Umbilical cord (tissue), 2 donors: ENCODE results near the gene PTPRC. TPM values are rescaled to one million over a fixed set of nuclear protein-coding genes. Genes with fewer than 3 reads are reported as not detected.

ENCODE experiments used
- DNase-seq: peaks from one replicate; pipeline ENCODE4 v3.0.0-alpha.2; 2015; ENCODE audit warnings: low spot score
- total RNA-seq: library from RNA; depleted of rRNA; stranded (reverse); fragments of >200 nt; gene quantifications from one replicate; pipeline ENCODE4 v1.2.3, GENCODE V29; 2014; ENCODE audit warnings: low replicate concordance; ENCODE audit not compliant: insufficient read depth

The PTPRC gene
- total RNA-seq, 1 donor from 2014 or later = 67.7 TPM

DNA sequence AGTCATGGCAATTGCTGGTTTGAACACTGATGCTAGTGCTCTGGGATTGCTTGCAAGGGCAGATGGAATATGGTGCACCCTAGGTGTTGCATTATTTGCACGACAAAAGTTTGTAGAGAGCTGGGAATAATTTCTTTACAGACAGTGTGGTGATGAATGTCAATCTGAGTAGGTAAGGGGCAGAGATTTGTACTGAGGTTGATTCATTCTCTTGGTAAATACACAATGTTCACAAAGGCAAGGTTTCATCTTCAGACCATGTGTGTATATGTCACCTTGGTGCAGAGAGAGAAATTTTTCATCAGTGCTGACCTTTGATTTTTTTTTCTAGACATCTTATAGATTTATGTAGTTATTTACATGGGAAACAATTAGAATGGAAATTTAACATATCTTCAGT, 5.0 kb downstream of the PTPRC start:
- DNase-seq = no peak

GRCh38 chr1:198647055-198647454, 8.2 kb downstream of the PTPRC start:
- DNase-seq = no peak

DNA sequence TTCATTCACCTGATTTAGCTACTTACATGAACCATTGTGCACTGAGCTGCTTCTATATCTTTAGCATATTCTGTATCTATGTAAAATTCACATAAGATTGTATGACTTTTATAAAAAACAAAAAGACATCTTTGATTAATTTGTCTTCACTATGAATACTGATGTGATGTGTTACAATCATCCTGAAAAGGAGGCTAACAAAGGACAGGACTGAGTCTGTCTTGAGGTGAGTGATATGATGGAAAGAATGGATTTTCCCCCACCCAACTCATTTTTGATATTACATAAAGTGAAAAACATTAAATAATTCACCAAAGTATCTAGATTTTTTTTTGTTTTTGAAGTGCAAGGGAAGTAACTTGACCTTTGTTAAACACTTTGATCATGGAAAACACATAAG, 9.8 kb downstream of the PTPRC start:
- DNase-seq = no peak

GRCh38 chr1:198649232-198649967, 10.6 kb downstream of the PTPRC start:
- DNase-seq = no peak

DNA sequence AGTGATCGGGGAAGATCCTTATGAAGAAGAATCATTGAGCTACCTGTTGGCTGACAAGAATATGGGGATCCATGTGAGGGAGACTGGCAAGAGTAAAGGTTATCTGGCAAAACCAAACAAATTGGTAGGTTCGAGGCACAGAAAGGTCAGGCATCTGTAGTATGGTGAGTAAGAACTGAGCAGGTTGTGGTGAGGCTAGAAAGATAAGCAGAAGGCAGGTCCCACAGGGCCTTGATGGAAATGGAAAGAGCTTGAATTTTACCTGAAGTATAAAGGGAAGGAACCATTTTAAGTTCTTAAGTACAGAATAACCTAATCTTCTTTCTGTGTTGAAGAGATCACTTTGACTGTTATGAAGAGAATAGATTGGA, 11.1 kb downstream of the PTPRC start:
- DNase-seq = no peak

DNA sequence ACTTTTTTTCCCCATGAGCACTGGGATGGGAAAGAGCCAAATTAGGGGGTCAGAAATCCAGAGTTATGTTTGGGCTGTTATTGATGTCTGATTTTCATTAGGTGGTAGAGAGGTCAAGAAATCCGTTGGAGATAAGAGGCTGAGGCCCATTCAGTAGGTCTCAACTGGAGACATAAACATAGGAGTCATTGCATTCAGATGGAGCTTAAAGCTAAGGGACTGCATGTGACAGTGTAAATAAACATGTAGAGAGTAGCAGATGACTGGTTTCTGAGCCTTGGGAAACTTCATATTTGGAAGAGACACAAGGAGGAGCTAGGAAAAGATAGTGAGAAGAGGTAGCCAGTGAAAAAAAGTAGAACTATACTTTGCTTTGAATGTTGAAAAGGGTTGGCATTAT, 11.7 kb downstream of the PTPRC start:
- no peak for DNase-seq

GRCh38 chr1:198651650-198652400, 13.0 kb downstream of the PTPRC start:
- no peak for DNase-seq

DNA sequence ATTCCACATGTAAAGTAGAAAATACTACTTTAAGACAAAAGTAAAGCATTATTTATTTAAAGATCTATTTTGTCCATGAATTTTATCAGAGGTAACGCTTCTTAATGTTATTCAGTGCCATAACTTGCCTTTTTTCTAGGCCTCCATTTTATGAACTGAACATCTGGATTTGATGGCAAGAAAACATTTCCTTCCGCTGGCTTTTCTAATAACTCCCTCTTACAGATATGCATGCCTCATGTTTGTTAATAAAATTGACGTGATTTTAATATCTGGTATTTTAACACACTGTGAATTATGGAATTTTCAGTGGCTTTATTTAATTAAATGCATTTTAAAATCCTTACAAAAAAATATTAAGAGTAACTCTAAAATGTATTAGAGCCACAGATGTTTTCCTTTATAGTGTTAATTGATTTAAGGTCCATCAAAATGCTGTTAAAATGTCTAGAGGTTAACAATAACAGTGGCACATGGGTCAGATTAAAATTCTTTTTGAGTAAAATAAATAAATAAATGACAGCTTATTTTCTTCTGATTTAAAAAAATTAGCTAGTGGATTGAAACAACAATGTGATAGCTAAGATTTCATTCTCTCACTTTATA, 15.1 kb downstream of the PTPRC start:
- DNase-seq = no peak

- DNase-seq = no peak
Observed at GRCh38 chr1:198655459-198656121, 16.8 kb downstream of the PTPRC start.

DNA sequence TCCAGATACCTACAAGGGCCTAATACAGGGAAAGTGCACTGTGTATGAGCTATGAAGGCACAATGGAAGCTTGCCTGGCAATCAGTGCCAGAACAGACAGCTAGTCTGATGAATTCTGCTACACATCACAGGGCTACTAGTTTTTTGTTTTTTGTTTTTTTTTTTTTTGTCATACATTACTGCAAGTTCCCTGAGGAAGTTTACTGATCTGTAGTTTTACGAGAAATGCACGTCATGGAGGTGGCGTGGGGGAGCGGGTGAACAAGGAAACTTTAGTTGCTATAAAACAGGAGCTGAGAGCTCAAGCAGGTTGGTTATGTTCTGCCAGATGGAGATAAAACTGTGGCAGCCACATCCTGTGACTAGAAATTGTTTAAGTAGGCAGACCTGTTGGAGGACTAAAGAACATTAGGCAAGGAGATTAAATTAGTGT, 17.7 kb downstream of the PTPRC start:
- DNase-seq = peak; percentile 38

GRCh38 chr1:198657550-198658064, 18.8 kb downstream of the PTPRC start:
- DNase-seq = peak; percentile 74

DNA sequence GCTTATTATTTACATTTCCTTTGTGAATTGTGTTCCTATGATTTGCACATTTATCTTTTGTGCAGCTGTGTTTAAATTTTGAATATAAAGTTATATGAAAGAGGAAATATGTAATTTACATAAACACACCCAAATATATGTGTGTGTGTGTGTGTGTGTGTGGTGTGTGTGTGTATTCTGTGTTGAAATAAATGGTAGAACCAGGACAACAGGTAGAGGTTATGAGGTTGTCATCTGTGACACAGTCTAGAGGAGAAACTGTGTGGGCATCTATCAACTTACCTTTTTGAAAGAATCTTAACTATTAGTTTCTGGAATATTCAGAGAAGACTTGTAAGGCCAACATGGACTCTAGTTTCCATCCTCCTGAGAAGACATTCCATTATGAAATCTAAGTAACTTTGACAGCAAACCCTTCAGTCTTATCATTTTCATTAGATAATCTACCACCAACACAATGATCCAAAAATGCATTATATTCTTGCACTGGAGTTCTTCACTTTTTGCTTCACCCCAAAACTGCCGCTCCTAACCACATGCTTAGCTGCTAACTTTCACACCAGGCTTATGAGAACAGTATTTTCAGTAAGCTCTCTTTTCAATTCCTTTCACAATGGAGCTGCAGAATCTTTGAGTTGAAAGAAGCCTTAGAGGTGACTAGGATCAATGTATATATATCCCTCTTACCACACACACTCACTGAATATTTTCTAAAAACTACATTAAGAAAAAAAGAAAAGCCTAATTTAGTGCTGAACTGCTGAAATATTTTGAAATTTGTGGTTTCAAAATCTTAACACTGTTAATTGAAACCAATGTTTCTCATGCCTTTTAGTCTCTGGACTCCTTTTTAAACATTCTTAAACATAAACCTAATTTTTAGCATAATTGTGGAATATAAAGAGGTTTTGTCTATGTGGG, 21.8 kb downstream of the PTPRC start:
- DNase-seq = no peak

DNA sequence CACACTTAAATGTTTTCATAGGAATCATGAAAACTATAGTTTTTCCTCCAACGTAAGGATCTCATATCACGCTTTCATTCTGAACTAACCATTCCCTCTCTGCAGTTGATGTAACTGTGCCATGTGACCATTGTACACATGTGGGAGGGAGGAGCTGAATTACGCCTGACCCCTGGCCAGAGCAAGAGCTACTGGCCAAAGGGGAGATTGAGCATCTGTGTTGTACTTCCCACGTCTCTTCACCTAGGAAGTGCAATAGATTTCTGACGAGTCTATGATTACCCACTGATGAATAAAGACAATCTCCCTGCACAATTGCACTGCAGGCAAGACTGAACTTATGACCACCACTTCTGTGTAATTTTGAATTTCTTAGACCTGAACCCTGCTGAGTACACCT, 24.0 kb downstream of the PTPRC start:
- no peak for DNase-seq

DNA sequence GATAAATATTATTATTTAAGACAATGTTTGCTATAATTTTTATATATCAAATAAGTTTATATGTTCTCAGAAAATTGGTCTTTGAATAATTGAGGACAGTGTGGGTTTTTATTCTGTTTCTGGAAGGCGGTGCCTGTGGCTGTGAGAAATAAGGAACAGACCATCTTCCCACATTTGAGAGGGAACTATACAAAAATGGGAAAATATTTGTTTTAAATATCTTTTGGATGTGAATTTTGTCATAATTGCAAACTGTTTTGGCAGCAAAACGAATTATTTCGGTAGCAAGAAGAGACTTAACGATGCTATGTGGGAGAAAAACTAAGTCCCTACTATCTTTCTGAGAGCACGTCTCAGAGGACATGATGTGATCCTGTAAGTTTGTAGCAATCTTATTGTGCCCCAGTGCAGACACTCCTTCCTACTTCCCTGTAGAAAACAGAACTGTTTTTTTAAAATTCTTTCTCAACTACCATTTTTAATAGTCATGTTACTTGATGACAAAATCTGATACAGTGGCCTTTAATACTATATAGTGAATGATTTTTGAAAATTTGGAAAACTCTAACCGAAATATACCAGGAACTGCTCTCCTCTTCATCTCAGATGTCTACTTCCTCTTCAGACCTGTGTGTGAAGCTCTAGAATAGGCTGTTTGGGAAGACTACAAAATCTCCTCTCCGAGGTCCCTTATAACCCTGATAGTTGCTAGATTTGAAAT, 25.4 kb downstream of the PTPRC start:
- no peak for DNase-seq

GRCh38 chr1:198667186-198667585, 28.3 kb downstream of the PTPRC start:
- no peak for DNase-seq

DNA sequence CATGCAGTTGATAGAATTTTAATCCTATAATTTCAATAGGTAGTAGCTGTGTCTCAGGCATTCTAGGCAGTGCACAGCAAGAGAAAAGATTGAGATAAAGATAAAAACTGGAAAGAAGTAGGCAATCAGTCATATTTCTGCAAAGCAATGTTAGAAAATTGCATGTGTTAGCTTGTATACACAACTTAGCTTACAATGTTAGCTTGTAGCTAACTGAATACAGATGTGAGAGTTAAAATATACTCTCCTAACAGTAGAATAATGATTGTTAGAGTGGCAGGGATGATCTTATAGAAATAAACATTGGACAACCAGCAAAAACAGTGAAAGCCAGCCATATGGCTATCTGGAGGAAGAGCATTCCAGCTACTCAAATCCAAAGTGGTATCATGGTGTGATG, 29.0 kb downstream of the PTPRC start:
- no peak for DNase-seq

DNA sequence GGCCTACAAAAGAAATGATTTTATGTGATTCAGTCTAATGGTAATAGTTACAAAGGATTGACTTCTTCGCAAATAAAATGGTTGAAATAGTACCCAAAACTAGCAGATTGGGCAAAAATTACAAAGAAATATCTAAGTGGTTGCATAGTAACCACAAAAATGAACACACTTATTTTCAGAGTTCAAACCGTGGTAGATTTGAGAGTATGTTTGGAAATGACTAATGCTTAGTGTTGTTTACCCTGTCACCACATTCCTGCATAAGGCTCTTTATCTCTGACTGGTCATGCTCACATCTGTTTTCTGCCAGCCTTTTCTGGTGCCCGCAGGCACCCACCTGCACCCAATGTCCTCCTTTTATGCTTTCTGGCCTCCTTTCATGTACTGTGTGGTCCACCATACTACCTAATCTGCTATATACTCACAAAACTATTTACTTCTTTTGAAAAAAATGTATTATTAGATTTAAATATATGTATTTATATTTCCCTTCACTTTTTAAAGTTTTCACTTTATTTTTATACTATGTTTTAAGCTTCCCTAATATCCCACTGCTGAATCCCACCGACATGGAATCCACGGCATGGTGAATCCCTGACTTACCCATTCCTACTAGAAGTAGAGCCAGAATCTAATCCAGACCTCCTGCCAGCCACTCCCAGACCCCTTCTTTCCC, 30.3 kb downstream of the PTPRC start:
- DNase-seq = no peak

DNA sequence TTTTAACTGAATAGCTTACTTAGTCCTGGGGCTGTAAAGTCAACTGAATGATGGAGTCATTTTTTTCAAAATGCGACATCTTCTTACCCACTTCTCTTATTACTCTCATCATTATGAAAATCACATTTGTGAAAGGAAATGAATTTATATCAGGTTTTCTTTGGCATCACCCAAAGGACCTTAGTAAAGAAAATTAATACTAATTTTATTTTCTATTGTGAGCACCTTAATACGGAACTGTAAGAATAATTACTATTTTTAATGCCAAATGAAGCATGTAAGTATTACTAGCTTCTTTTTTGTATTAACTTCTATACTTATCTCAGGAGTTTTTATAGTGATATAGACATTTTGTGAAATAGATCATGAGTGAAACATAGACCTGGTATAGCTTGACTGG, 30.9 kb downstream of the PTPRC start:
- no peak for DNase-seq

GRCh38 chr1:198671136-198671535, 32.3 kb downstream of the PTPRC start:
- no peak for DNase-seq

- no peak for DNase-seq
Observed at GRCh38 chr1:198672124-198672523, 33.3 kb downstream of the PTPRC start.
